Measurements from ENCODE around the gene DUSP18.

The DUSP18 gene

GRCh38 chr22:30665266-30665665 lies 2.4 kb downstream of the DUSP18 start:
- peaks cover 5% of the 10 kb centered on the region for H3K27me3 Mint-ChIP-seq (ENCODE audit: low read depth)

GRCh38 chr22:30664798-30665197 lies 2.9 kb downstream of the DUSP18 start:
- H3K27me3 Mint-ChIP-seq (ENCODE audit: low read depth): peaks cover 5% of the 10 kb centered on the region
- H3K36me3 Mint-ChIP-seq (ENCODE audit: low read depth): peaks cover 31% of the 10 kb centered on the region
- no peaks in the 10 kb centered on the region for H3K9me3 Mint-ChIP-seq
- H3K4me1 Mint-ChIP-seq (ENCODE audit: low read depth): peaks cover 25% of the 10 kb centered on the region
- no peak overlapping the region for H3K27ac Mint-ChIP-seq
- H3K4me3 Mint-ChIP-seq: no peak overlapping the region

More at GRCh38 chr22:30665266-30665665, 2.4 kb downstream of the DUSP18 start:
- Mint-ChIP-seq H3K27ac (no peak overlapping the region), H3K9me3 (no peaks in the 10 kb centered on the region), H3K4me1 (ENCODE audit: low read depth) (peaks cover 24% of the 10 kb centered on the region), H3K36me3 (ENCODE audit: low read depth) (peaks cover 27% of the 10 kb centered on the region), H3K4me3 (no peak overlapping the region)

GRCh38 chr22:30662040-30662439 lies 5.6 kb downstream of the DUSP18 start:
- Mint-ChIP-seq H3K27ac (no peak overlapping the region), H3K27me3 (ENCODE audit: low read depth) (no peaks in the 10 kb centered on the region), H3K36me3 (ENCODE audit: low read depth) (peaks cover 34% of the 10 kb centered on the region), H3K9me3 (no peaks in the 10 kb centered on the region), H3K4me1 (ENCODE audit: low read depth) (peaks cover 18% of the 10 kb centered on the region), H3K4me3 (no peak overlapping the region)

GRCh38 chr22:30655532-30655931 lies 12.1 kb downstream of the DUSP18 start:
- H3K27ac Mint-ChIP-seq: no peak overlapping the region

GRCh38 chr22:30654361-30654760 lies 13.3 kb downstream of the DUSP18 start:
- peaks cover 21% of the 10 kb centered on the region for H3K4me1 Mint-ChIP-seq (ENCODE audit: low read depth)
- peaks cover 4% of the 10 kb centered on the region for H3K36me3 Mint-ChIP-seq (ENCODE audit: low read depth)
- no peaks in the 10 kb centered on the region for H3K9me3 Mint-ChIP-seq
- no peak overlapping the region for H3K4me3 Mint-ChIP-seq
- H3K27me3 Mint-ChIP-seq (ENCODE audit: low read depth): no peaks in the 10 kb centered on the region
- no peak overlapping the region for H3K27ac Mint-ChIP-seq

More at GRCh38 chr22:30655532-30655931, 12.1 kb downstream of the DUSP18 start:
- Mint-ChIP-seq H3K4me1 (ENCODE audit: low read depth) (peaks cover 18% of the 10 kb centered on the region), H3K4me3 (no peak overlapping the region), H3K27me3 (ENCODE audit: low read depth) (no peaks in the 10 kb centered on the region), H3K9me3 (no peaks in the 10 kb centered on the region), H3K36me3 (ENCODE audit: low read depth) (peaks cover 12% of the 10 kb centered on the region)

GRCh38 chr22:30652852-30653251 lies 14.8 kb downstream of the DUSP18 start:
- H3K9me3 Mint-ChIP-seq: no peaks in the 10 kb centered on the region
- H3K4me3 Mint-ChIP-seq: no peak overlapping the region
- H3K27ac Mint-ChIP-seq: no peak overlapping the region
- peaks cover 8% of the 10 kb centered on the region for H3K36me3 Mint-ChIP-seq (ENCODE audit: low read depth)
- H3K27me3 Mint-ChIP-seq (ENCODE audit: low read depth): no peaks in the 10 kb centered on the region
- H3K4me1 Mint-ChIP-seq (ENCODE audit: low read depth): peaks cover 31% of the 10 kb centered on the region

GRCh38 chr22:30650508-30651116 lies 17.1 kb downstream of the DUSP18 start:
- Mint-ChIP-seq H3K4me1 (ENCODE audit: low read depth) (peaks cover 31% of the 10 kb centered on the region), H3K27me3 (ENCODE audit: low read depth) (no peaks in the 10 kb centered on the region), H3K27ac (peak overlapping the region; percentile 46), H3K9me3 (no peaks in the 10 kb centered on the region), H3K4me3 (no peak overlapping the region), H3K36me3 (ENCODE audit: low read depth) (peaks cover 9% of the 10 kb centered on the region)

GRCh38 chr22:30649430-30650007 lies 18.2 kb downstream of the DUSP18 start:
- peaks cover 31% of the 10 kb centered on the region for H3K4me1 Mint-ChIP-seq (ENCODE audit: low read depth)
- H3K27me3 Mint-ChIP-seq (ENCODE audit: low read depth): no peaks in the 10 kb centered on the region
- H3K4me3 Mint-ChIP-seq: no peak overlapping the region
- no peaks in the 10 kb centered on the region for H3K9me3 Mint-ChIP-seq
- H3K27ac Mint-ChIP-seq: peak overlapping the region; percentile 88
- H3K36me3 Mint-ChIP-seq (ENCODE audit: low read depth): peaks cover 9% of the 10 kb centered on the region

GRCh38 chr22:30648825-30649224 lies 18.9 kb downstream of the DUSP18 start:
- Mint-ChIP-seq H3K36me3 (ENCODE audit: low read depth) (peaks cover 7% of the 10 kb centered on the region), H3K27ac (peak overlapping the region; percentile 88), H3K27me3 (ENCODE audit: low read depth) (no peaks in the 10 kb centered on the region), H3K4me1 (ENCODE audit: low read depth) (peaks cover 35% of the 10 kb centered on the region), H3K9me3 (no peaks in the 10 kb centered on the region), H3K4me3 (no peak overlapping the region)

GRCh38 chr22:30647536-30647935 lies 20.1 kb downstream of the DUSP18 start:
- H3K27ac Mint-ChIP-seq: no peak overlapping the region
- H3K4me3 Mint-ChIP-seq: no peak overlapping the region
- no peaks in the 10 kb centered on the region for H3K27me3 Mint-ChIP-seq (ENCODE audit: low read depth)
- H3K36me3 Mint-ChIP-seq (ENCODE audit: low read depth): peaks cover 7% of the 10 kb centered on the region
- H3K4me1 Mint-ChIP-seq (ENCODE audit: low read depth): peaks cover 40% of the 10 kb centered on the region
- no peaks in the 10 kb centered on the region for H3K9me3 Mint-ChIP-seq

- Mint-ChIP-seq H3K4me1 (ENCODE audit: low read depth) (peaks cover 34% of the 10 kb centered on the region), H3K27ac (no peak overlapping the region), H3K4me3 (no peak overlapping the region), H3K9me3 (no peaks in the 10 kb centered on the region), H3K27me3 (ENCODE audit: low read depth) (no peaks in the 10 kb centered on the region), H3K36me3 (ENCODE audit: low read depth) (peaks cover 7% of the 10 kb centered on the region)
Observed at GRCh38 chr22:30646518-30647160, 21.0 kb downstream of the DUSP18 start.

- H3K36me3 Mint-ChIP-seq (ENCODE audit: low read depth): peaks cover 9% of the 10 kb centered on the region
- no peaks in the 10 kb centered on the region for H3K27me3 Mint-ChIP-seq (ENCODE audit: low read depth)
- peak overlapping the region; percentile 53 for H3K27ac Mint-ChIP-seq
- H3K4me3 Mint-ChIP-seq: no peak overlapping the region
- peaks cover 28% of the 10 kb centered on the region for H3K4me1 Mint-ChIP-seq (ENCODE audit: low read depth)
- no peaks in the 10 kb centered on the region for H3K9me3 Mint-ChIP-seq
Observed at GRCh38 chr22:30643055-30643875, 24.4 kb downstream of the DUSP18 start.

GRCh38 chr22:30640839-30641430 lies 26.7 kb downstream of the DUSP18 start:
- H3K36me3 Mint-ChIP-seq (ENCODE audit: low read depth): peaks cover 8% of the 10 kb centered on the region
- H3K27me3 Mint-ChIP-seq (ENCODE audit: low read depth): no peaks in the 10 kb centered on the region
- peaks cover 31% of the 10 kb centered on the region for H3K4me1 Mint-ChIP-seq (ENCODE audit: low read depth)
- H3K27ac Mint-ChIP-seq: no peak overlapping the region
- H3K4me3 Mint-ChIP-seq: no peak overlapping the region
- H3K9me3 Mint-ChIP-seq: no peaks in the 10 kb centered on the region

- no peaks in the 10 kb centered on the region for H3K27me3 Mint-ChIP-seq (ENCODE audit: low read depth)
- H3K4me1 Mint-ChIP-seq (ENCODE audit: low read depth): peaks cover 31% of the 10 kb centered on the region
- H3K36me3 Mint-ChIP-seq (ENCODE audit: low read depth): peaks cover 8% of the 10 kb centered on the region
- H3K27ac Mint-ChIP-seq: no peak overlapping the region
- no peak overlapping the region for H3K4me3 Mint-ChIP-seq
- H3K9me3 Mint-ChIP-seq: no peaks in the 10 kb centered on the region
Observed at GRCh38 chr22:30640361-30640760, 27.3 kb downstream of the DUSP18 start.

Data from T-helper 1 cell treated with Interleukin-12 subunit alpha and Interleukin-12 subunit beta and Interleukin-4 antibody, amounts not matched to agents 30 μg/mL and 1 μg/mL, for 36 hours (primary cell).